HCT116 (cell line): ENCODE measurements around the gene USP8. TPM values are rescaled to one million over a fixed set of nuclear protein-coding genes. Genes with fewer than 3 reads are reported as not detected.
"Not testable (repeated sequence)": the region's sequence is repeated elsewhere in the genome, so short reads cannot be mapped to it uniquely, and the experiment has no call there.

Experiments
- ATAC-seq: fragments of 200-7000 bp; cut with Tn5 transposase; 2 replicates; pipeline ENCODE4 v1.9.1; 2020; ENCODE audit warnings: mild to moderate bottlenecking, moderate library complexity
- BruUV-seq: library from RNA; stranded (reverse); fragments of 400-500 nt; replicated peaks from 2 replicates; lab custom pipeline; 2021; lab: Mats Ljungman, UMichigan
- CTCF ChIA-PET: fragments of 300-600 bp; sonication (Branson Sonifier 250); formaldehyde crosslinking; loops from one replicate; lab custom pipeline; 2021; ENCODE audit warnings: antibody characterized with exemption; lab: Charles Lee
- POLR2A ChIA-PET: fragments of 300-600, 350-600 bp; sonication (Branson Sonifier 250); formaldehyde crosslinking; loops from one replicate; lab custom pipeline; 2021; ENCODE audit warnings: antibody characterized with exemption; lab: Charles Lee
- RAD21 ChIA-PET, 2 experiments: fragments of 300-600 bp; sonication (Branson Sonifier 250); formaldehyde crosslinking; loops; one replicate each; lab custom pipeline; 2023; ENCODE audit warnings: low total read pairs in 2 of 2; ENCODE audit not compliant: uncharacterized antibody in 2 of 2, unreplicated experiment in 2 of 2, low non-redundant PET in 1 of 2; lab: Charles Lee
- DNase-seq: peaks from one replicate; pipeline ENCODE4 v3.0.0-alpha.2; 2010; ENCODE audit warnings: low read depth, low spot score
- H2AFZ ChIP-seq: fragments of 200-600 bp; shearing (Covaris generic), sonication (generic); 2 replicates; pipeline ENCODE4 v1.6.1; 2017; ENCODE audit warnings: low read depth, mixed run types, mixed read lengths, antibody characterized with exemption, low read length; ENCODE audit not compliant: poor library complexity, severe bottlenecking
- H3K27ac ChIP-seq: 2 replicates; pipeline ENCODE4 v1.5.1; 2012; ENCODE audit warnings: low read depth, low read length
- H3K27me3 ChIP-seq: fragments of 200-600 bp; sonication (generic); 2 replicates; pipeline ENCODE4 v1.6.1; 2016; ENCODE audit warnings: mixed run types, low read length, mixed read lengths; ENCODE audit not compliant: insufficient read depth
- H3K36me3 ChIP-seq, 2 experiments: fragments of 200-500 bp in 1 of 2; fragments of 200-600 bp in 1 of 2; sonication (Bioruptor generic) in 1 of 2; sonication (generic) in 1 of 2; 2 replicates each; pipeline versions ENCODE4 v1.5.1 to v1.6.1; 2014 to 2016; ENCODE audit warnings: low read length in 2 of 2, inconsistent platforms in 1 of 2, mixed read lengths in 1 of 2, mixed run types in 1 of 2; ENCODE audit not compliant: insufficient read depth in 2 of 2, control insufficient read depth in 1 of 2
- H3K4me1 ChIP-seq, 2 experiments: fragments of 200-600 bp in 1 of 2; sonication (generic) in 1 of 2; 2 replicates each; pipeline versions ENCODE4 v1.5.1 to v1.6.1; 2012 to 2017; ENCODE audit warnings: low read length in 2 of 2, inconsistent platforms in 1 of 2, mild to moderate bottlenecking in 1 of 2, mixed read lengths in 1 of 2, mixed run types in 1 of 2, moderate library complexity in 1 of 2; ENCODE audit not compliant: insufficient read depth in 2 of 2, control insufficient read depth in 1 of 2
- H3K4me2 ChIP-seq: fragments of 200-600 bp; sonication (generic); 2 replicates; pipeline ENCODE4 v1.6.1; 2017; ENCODE audit warnings: mixed run types, low read length, mixed read lengths
- H3K4me3 ChIP-seq, 2 experiments: fragments of 200-600 bp in 1 of 2; sonication (generic) in 1 of 2; replicated peaks in 1 of 2; 2 replicates each; pipeline ENCODE4 v1.5.1; 2011 to 2016; ENCODE audit warnings: low read length in 2 of 2, control low read depth in 1 of 2, low read depth in 1 of 2, mild to moderate bottlenecking in 1 of 2, mixed read lengths in 1 of 2, mixed run types in 1 of 2
- H3K79me2 ChIP-seq: fragments of 200-600 bp; sonication (generic); 2 replicates; pipeline ENCODE4 v1.6.1; 2017; ENCODE audit warnings: mild to moderate bottlenecking, mixed run types, low read length, moderate library complexity, mixed read lengths; ENCODE audit not compliant: insufficient read depth
- H3K9ac ChIP-seq: fragments of 200-600 bp; sonication (generic); 2 replicates; pipeline ENCODE4 v1.6.1; 2016; ENCODE audit warnings: low read length, mixed read lengths
- H3K9me2 ChIP-seq: fragments of 200-600 bp; sonication (generic), shearing (Covaris generic); 2 replicates; pipeline ENCODE4 v1.6.1; 2017; ENCODE audit warnings: mixed run types, mild to moderate bottlenecking, moderate library complexity; ENCODE audit not compliant: insufficient read depth
- H3K9me3 ChIP-seq, 2 experiments: fragments of 200-500 bp in 1 of 2; fragments of 200-600 bp in 1 of 2; sonication (Bioruptor generic) in 1 of 2; sonication (generic) in 1 of 2; 2 replicates each; pipeline ENCODE4 v1.6.1; 2014 to 2017; ENCODE audit warnings: low read length in 2 of 2, mixed read lengths in 2 of 2, inconsistent platforms in 1 of 2, low read depth in 1 of 2, mild to moderate bottlenecking in 1 of 2, mixed run types in 1 of 2, moderate library complexity in 1 of 2; ENCODE audit not compliant: control insufficient read depth in 1 of 2, insufficient read depth in 1 of 2
- H4K20me1 ChIP-seq: fragments of 200-600 bp; sonication (generic), shearing (Covaris generic); 2 replicates; pipeline ENCODE4 v1.6.1; 2017; ENCODE audit warnings: mixed run types, mild to moderate bottlenecking, moderate library complexity; ENCODE audit not compliant: insufficient read depth
- CBX3 ChIP-seq: IDR thresholded peaks from 2 replicates; pipeline ENCODE4 v1.6.1; 2012; ENCODE audit warnings: low read depth
- CEBPB ChIP-seq: IDR thresholded peaks from 2 replicates; pipeline ENCODE4 v1.6.1; 2012; ENCODE audit warnings: low read depth
- EGR1 ChIP-seq: IDR thresholded peaks from 2 replicates; pipeline ENCODE4 v1.6.1; 2012; ENCODE audit warnings: low read depth
- ELF1 ChIP-seq: IDR thresholded peaks from 2 replicates; pipeline ENCODE4 v1.6.1; 2012; ENCODE audit warnings: low read depth, borderline replicate concordance
- EZH2 ChIP-seq: fragments of 200-600 bp; sonication (generic); IDR thresholded peaks from 2 replicates; pipeline ENCODE4 v1.6.1; 2017; ENCODE audit warnings: antibody characterized with exemption, mixed run types
- EZH2phosphoT487 ChIP-seq: fragments of 200-600 bp; IDR thresholded peaks from 2 replicates; pipeline ENCODE4 v1.6.1; 2018; ENCODE audit warnings: antibody characterized with exemption, borderline replicate concordance
- FOSL1 ChIP-seq: IDR thresholded peaks from 2 replicates; pipeline ENCODE4 v1.6.1; 2012; ENCODE audit warnings: low read depth
- JUND ChIP-seq: IDR thresholded peaks from 2 replicates; pipeline ENCODE4 v1.6.1; 2012
- POLR2A ChIP-seq: IDR thresholded peaks from 2 replicates; pipeline ENCODE4 v1.7.0; 2011; ENCODE audit warnings: borderline replicate concordance; ENCODE audit not compliant: insufficient read depth, insufficient read length; ENCODE audit errors: extremely low read depth
- SIN3A ChIP-seq: IDR thresholded peaks from 2 replicates; pipeline ENCODE4 v1.6.1; 2012; ENCODE audit warnings: low read depth
- SRF ChIP-seq: IDR thresholded peaks from 2 replicates; pipeline ENCODE4 v1.6.1; 2012; ENCODE audit warnings: low read depth
- ZFX ChIP-seq: fragments of 450-650 bp; IDR thresholded peaks from 2 replicates; pipeline ENCODE4 v1.6.1; 2017
- intact Hi-C: fragments of 100-400 bp; cut with micrococcal nuclease; formaldehyde crosslinking; loops from 2 replicates; pipeline ENCODE4 v1.10.0; 2022
- total RNA-seq: library from RNA; stranded (reverse); gene quantifications from one replicate; pipeline ENCODE4 v1.2.1, GENCODE V29; 2021; ENCODE audit not compliant: unreplicated experiment

Gene USP8
- total RNA-seq, 1 experiment from 2014 or later: 67.9 TPM

DNA sequence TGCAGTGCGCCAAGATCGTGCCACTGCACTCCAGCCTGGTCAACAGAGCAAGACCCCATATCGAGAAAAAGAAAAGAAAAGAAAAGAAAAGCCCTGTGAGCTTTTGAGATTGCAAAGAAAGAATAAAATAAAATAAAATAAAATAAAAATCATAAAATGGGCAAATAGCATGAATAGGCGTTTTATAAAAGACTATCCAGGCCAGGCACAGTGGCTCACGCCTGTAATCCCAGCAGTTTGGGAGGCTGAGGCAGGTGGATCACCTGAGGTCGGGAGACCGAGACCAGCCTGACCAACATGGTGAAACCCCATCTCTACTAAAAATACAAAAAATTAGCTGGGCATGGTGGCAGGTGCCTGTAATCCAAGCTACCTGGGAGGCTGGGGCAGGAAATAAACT lies 44.8 kb upstream of the USP8 start:
- H3K36me3 ChIP-seq, H3K9me3 ChIP-seq, H3K9ac ChIP-seq, H3K27me3 ChIP-seq, CTCF ChIA-PET, H3K4me1 ChIP-seq, ATAC-seq, H3K79me2 ChIP-seq, H3K9me2 ChIP-seq, H3K4me3 ChIP-seq, H3K4me2 ChIP-seq, H3K27ac ChIP-seq, POLR2A ChIA-PET, H4K20me1 ChIP-seq, intact Hi-C loops, RAD21 ChIA-PET, BruUV-seq, DNase-seq, H2AFZ ChIP-seq: not testable (repeated sequence)

DNA sequence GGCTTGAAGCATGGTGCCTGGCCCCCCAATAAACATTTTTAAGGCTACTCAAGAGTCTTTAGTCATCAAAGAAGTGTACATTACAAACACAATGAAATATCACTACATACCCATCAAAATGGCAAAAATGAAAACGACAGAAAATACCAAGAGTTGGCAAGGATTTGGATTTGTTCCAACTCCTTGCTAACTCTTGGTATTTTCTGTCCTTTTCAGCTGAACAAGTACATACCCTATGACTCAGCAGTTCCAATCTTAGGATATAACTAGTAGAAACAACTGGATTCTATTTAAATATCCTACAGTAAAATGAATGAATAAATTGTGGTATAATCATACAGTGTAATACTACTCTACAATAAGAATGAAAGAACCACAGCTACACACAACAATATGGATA lies 44.1 kb upstream of the USP8 start:
- Histone ChIP-seq H2AFZ (no peak overlapping the region), H3K9me3 (no peaks in the 10 kb centered on the region), H4K20me1 (no peaks in the 10 kb centered on the region), H3K4me2 (no peak overlapping the region), H3K4me1 (peaks cover 0 to 4% of the 10 kb centered on the region in 2 experiments; a peak in 1 of 4 replicates), H3K27me3 (no peaks in the 10 kb centered on the region), H3K36me3 (no peaks in the 10 kb centered on the region), H3K9me2 (peaks cover 6% of the 10 kb centered on the region; the same call in 1 of the 2 replicates), H3K4me3 (no peak overlapping the region), H3K27ac (no peak overlapping the region), H3K79me2 (no peaks in the 10 kb centered on the region), H3K9ac (no peak overlapping the region)
- ATAC-seq (no peak), DNase-seq (no peak)
- ChIA-PET RAD21 (no interaction called here), CTCF (no interaction called here), POLR2A (no interaction called here)
- intact Hi-C loops: no loop called here
- TF ChIP-seq EZH2: no peak
- no peak for TF ChIP-seq SIN3A
- no peak for TF ChIP-seq ELF1
- no peak for TF ChIP-seq ZFX
- TF ChIP-seq POLR2A: no peak
- no peak for TF ChIP-seq CBX3
- TF ChIP-seq CEBPB: no peak
- no peak for TF ChIP-seq EGR1
- TF ChIP-seq FOSL1: no peak
- no peak for TF ChIP-seq SRF
- TF ChIP-seq EZH2phosphoT487: no peak
- TF ChIP-seq JUND: no peak
- no TSS peak for BruUV-seq
